ENCODE measurements around the gene PRCC.

GRCh38 chr1:156808186-156809030 lies 41.1 kb downstream of the PRCC start:
- TF ChIP-seq CTCF (conservative IDR thresholded peaks at IDR 0.05 in 1 of 2, IDR thresholded peaks at IDR 0.05 in 1 of 2; ENCODE audit: extremely low read depth in 1 of 2, insufficient read depth in 1 of 2, low read depth in 1 of 2, low read length in 2 of 2) (no peak), EZH2 (IDR thresholded peaks at IDR 0.05; ENCODE audit: borderline replicate concordance, low read length) (no peak)
